ENCODE measurements around the gene ERC1. TPM values are rescaled to one million over a fixed set of nuclear protein-coding genes. Genes with fewer than 3 reads are reported as not detected.
A peak's percentile ranks its signal among the peaks of the same experiment; 100 is the strongest.

Gene ERC1
- total and polyA plus RNA-seq, 9 of the 15 experiments (the other 6 are each of a cell fraction or from before 2014, with no cell fraction given): 0.74 to 11.8 (median 4.8) TPM

DNA sequence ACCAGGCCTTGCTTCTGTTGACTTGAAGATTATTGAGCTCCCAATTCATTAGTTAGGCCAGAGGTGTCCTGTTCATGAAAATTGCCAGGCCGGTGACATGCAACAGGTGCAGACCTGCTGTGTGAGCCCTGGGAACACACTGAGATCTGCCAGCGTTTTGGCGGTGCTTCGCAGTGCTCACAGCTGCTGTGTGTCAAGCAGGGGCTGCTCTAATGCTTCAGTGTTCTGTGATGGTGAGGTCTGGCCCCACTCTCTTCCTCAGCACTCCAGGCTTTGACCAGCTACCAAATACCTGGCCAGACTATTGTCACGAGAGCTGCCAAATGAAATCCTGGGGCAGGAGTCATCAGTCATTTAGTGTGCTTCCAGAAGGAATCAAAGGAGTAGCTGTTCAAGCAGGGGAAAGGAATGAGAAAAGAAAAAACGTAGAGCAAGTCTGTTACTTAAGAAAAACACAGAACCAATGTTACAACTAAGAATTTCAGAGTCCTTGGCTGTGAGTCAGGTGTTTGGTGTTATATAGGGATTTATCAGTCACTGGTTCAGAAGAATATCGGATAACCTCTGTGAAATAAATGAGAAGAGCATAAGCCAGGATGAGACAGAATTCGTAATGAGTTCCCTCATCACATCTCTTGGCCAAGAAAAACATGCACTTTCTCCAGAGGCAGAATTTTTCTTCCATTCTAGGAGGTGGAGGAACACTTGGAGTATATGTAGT, 452.6 kb downstream of the ERC1 start:
- H3K4me3 ChIP-seq: no peak overlapping the region
- no peaks in the 10 kb centered on the region for H3K79me2 ChIP-seq (ENCODE audit: control insufficient read depth, insufficient read depth, low read length)
- DNase-seq (ENCODE audit: extremely low read depth in 1 of 4, low spot score in 3 of 4) (no peak), ATAC-seq (no peak; the same call in 2 of the 3 replicates), FAIRE-seq (no peak)
- peaks cover 0 to 10% of the 10 kb centered on the region in 2 experiments; a peak in 3 of 5 replicates for H3K4me1 ChIP-seq (replicated peaks in 1 of 2; ENCODE audit: control insufficient read depth in 2 of 2, insufficient read depth in 2 of 2, low read length in 2 of 2)
- H3K9me3 ChIP-seq (replicated peaks; ENCODE audit: control insufficient read depth, insufficient read depth, low read depth, low read length): no peaks in the 10 kb centered on the region
- intact Hi-C loops (cut with micrococcal nuclease): no loop called here
- no peak for TF ChIP-seq ARNT (IDR thresholded peaks at IDR 0.05)
- no peak overlapping the region for H3K4me2 ChIP-seq (ENCODE audit: insufficient read depth, low read length)
- in situ Hi-C loops (cut with MboI): no loop called here
- 73% methylated on average over 8 of the region's 8 CpGs for WGBS (ENCODE audit: insufficient coverage, low coverage, missing lambda C conversion rate)
- H3K36me3 ChIP-seq (ENCODE audit: control insufficient read depth, insufficient read depth, low read length): no peaks in the 10 kb centered on the region
- H4K20me1 ChIP-seq (replicated peaks; ENCODE audit: control insufficient read depth, insufficient read depth, low read length): no peaks in the 10 kb centered on the region
- CTCF ChIA-PET (ENCODE audit: low intra/inter-chr PET ratio): no interaction called here
- H2AFZ ChIP-seq (ENCODE audit: low read depth, low read length): peak overlapping the region; percentile 42
- H3K9ac ChIP-seq (ENCODE audit: insufficient read depth in 1 of 2, low read depth in 2 of 2, low read length in 2 of 2): peak overlapping the region in 1 of 2 experiments; percentile 78; a peak in 2 of 4 replicates
- no peaks in the 10 kb centered on the region for H3K27me3 ChIP-seq (ENCODE audit: control insufficient read depth in 2 of 2, insufficient read depth in 2 of 2, low read length in 2 of 2)
- 0 out of 3 replicates have a peak overlapping the region, but pooled peaks have one; percentile 7 for H3K27ac ChIP-seq (ENCODE audit: extremely low read depth, low read depth, low read length)
- H3K9me1 ChIP-seq (ENCODE audit: control insufficient read depth, insufficient read depth, low read length): no peaks in the 10 kb centered on the region
- POLR2A ChIA-PET: interaction anchor here (0.8 to 0.9 kb wide), 2 partner anchors 11 to 20 kb away, joined by 3 to 4 read pairs; no protein-coding TSS in a partner anchor
- no TSS peak for BruUV-seq (replicated peaks)

- in situ Hi-C loops (cut with MboI) (no loop called here), intact Hi-C loops (cut with micrococcal nuclease) (no loop called here)
- H3K9me1 ChIP-seq (ENCODE audit: control insufficient read depth, insufficient read depth, low read length): no peaks in the 10 kb centered on the region
- no peak overlapping the region for H3K4me2 ChIP-seq (ENCODE audit: insufficient read depth, low read length)
- ChIA-PET POLR2A (interaction anchor here (0.9 kb wide), 1 partner anchor 20 kb away, joined by 4 read pairs; no protein-coding TSS in a partner anchor), CTCF (ENCODE audit: low intra/inter-chr PET ratio) (no interaction called here)
- FAIRE-seq (no peak), DNase-seq (ENCODE audit: extremely low read depth in 1 of 4, low spot score in 3 of 4) (no peak), ATAC-seq (no peak)
- H2AFZ ChIP-seq (ENCODE audit: low read depth, low read length): peak overlapping the region; percentile 42
- 50% methylated on average over 6 of the region's 6 CpGs for WGBS (ENCODE audit: insufficient coverage, low coverage, missing lambda C conversion rate)
- H4K20me1 ChIP-seq (replicated peaks; ENCODE audit: control insufficient read depth, insufficient read depth, low read length): no peaks in the 10 kb centered on the region
- peak overlapping the region in 1 of 2 experiments; percentile 61; a peak in 1 of 4 replicates for H3K9ac ChIP-seq (ENCODE audit: insufficient read depth in 1 of 2, low read depth in 2 of 2, low read length in 2 of 2)
- 0 out of 3 replicates have a peak overlapping the region, but pooled peaks have one; percentile 7 for H3K27ac ChIP-seq (ENCODE audit: extremely low read depth, low read depth, low read length)
- H3K79me2 ChIP-seq (ENCODE audit: control insufficient read depth, insufficient read depth, low read length): no peaks in the 10 kb centered on the region
- no peak overlapping the region for H3K4me3 ChIP-seq
- no peaks in the 10 kb centered on the region for H3K36me3 ChIP-seq (ENCODE audit: control insufficient read depth, insufficient read depth, low read length)
- H3K27me3 ChIP-seq (ENCODE audit: control insufficient read depth in 2 of 2, insufficient read depth in 2 of 2, low read length in 2 of 2): no peaks in the 10 kb centered on the region
- BruUV-seq (replicated peaks): no TSS peak
- H3K4me1 ChIP-seq (replicated peaks in 1 of 2; ENCODE audit: control insufficient read depth in 2 of 2, insufficient read depth in 2 of 2, low read length in 2 of 2): peaks cover 0 to 7% of the 10 kb centered on the region in 2 experiments; a peak in 3 of 5 replicates
- H3K9me3 ChIP-seq (replicated peaks; ENCODE audit: control insufficient read depth, insufficient read depth, low read depth, low read length): no peaks in the 10 kb centered on the region
- no peak for TF ChIP-seq FOS (IDR thresholded peaks at IDR 0.05; ENCODE audit: extremely low read depth, insufficient read length)
- no peak for TF ChIP-seq ZNF134 (CRISPR knock-in tag; conservative IDR thresholded peaks at IDR 0.05)
- no peak for TF ChIP-seq MNT (conservative IDR thresholded peaks at IDR 0.05)
- no peak for TF ChIP-seq ZNF277 (CRISPR knock-in tag; IDR thresholded peaks at IDR 0.05; ENCODE audit: borderline replicate concordance)
- TF ChIP-seq ZNF778 (CRISPR knock-in tag; IDR thresholded peaks at IDR 0.05): no peak
- no peak for TF ChIP-seq MEF2A (IDR thresholded peaks at IDR 0.05; ENCODE audit: control insufficient read depth, low read depth, low read length)
- TF ChIP-seq, protein P1, sequence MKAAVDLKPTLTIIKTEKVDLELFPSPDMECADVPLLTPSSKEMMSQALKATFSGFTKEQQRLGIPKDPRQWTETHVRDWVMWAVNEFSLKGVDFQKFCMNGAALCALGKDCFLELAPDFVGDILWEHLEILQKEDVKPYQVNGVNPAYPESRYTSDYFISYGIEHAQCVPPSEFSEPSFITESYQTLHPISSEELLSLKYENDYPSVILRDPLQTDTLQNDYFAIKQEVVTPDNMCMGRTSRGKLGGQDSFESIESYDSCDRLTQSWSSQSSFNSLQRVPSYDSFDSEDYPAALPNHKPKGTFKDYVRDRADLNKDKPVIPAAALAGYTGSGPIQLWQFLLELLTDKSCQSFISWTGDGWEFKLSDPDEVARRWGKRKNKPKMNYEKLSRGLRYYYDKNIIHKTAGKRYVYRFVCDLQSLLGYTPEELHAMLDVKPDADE (conservative IDR thresholded peaks at IDR 0.05; ENCODE audit: control insufficient read depth, low read depth, low read length): no peak
- no peak for TF ChIP-seq IRF2 (CRISPR knock-in tag; IDR thresholded peaks at IDR 0.05)
- TF ChIP-seq PHB2 (IDR thresholded peaks at IDR 0.05; ENCODE audit: low read depth): no peak
Observed at GRCh38 chr12:1444142-1444516, 453.1 kb downstream of the ERC1 start.

All from K562 (cell line).